Neural progenitor cell (in vitro differentiated cells): ENCODE data around the gene IQCM.

Source experiments
- CTCF ChIP-seq: fragments of 200-600 bp; sonication (generic); IDR thresholded peaks from 2 replicates; pipeline ENCODE4 v1.5.1; 2017; ENCODE audit warnings: antibody characterized with exemption, mild to moderate bottlenecking
- EZH2 ChIP-seq: fragments of 200-600 bp; sonication (generic); IDR thresholded peaks from 2 replicates; pipeline ENCODE4 v1.6.1; 2017; ENCODE audit warnings: antibody characterized with exemption, mild to moderate bottlenecking, moderate library complexity
- EZH2phosphoT487 ChIP-seq: fragments of 200-600 bp; sonication (generic); IDR thresholded peaks from 2 replicates; pipeline ENCODE4 v1.6.1; 2017; ENCODE audit warnings: antibody characterized with exemption

- no peak for TF ChIP-seq CTCF
- no peak for TF ChIP-seq EZH2
- TF ChIP-seq EZH2phosphoT487 = no peak
Observed at GRCh38 chr4:149684516-149684915, 131.1 kb downstream of the IQCM start.
